ENCODE data around the gene ZDHHC14.
A peak's percentile ranks its signal among the peaks of the same experiment; 100 is the strongest.
"Not testable (repeated sequence)": the region's sequence is repeated elsewhere in the genome, so short reads cannot be mapped to it uniquely, and the experiment has no call there.

The ZDHHC14 gene

GRCh38 chr6:157408427-157408826 lies 27.4 kb downstream of the ZDHHC14 start:
- DNase-seq: not testable (repeated sequence)

GRCh38 chr6:157410045-157410444 lies 29.1 kb downstream of the ZDHHC14 start:
- DNase-seq: no peak

- no peak for DNase-seq
These were observed 30.4 kb downstream of the ZDHHC14 start for GRCh38 chr6:157411368-157411767.

DNA sequence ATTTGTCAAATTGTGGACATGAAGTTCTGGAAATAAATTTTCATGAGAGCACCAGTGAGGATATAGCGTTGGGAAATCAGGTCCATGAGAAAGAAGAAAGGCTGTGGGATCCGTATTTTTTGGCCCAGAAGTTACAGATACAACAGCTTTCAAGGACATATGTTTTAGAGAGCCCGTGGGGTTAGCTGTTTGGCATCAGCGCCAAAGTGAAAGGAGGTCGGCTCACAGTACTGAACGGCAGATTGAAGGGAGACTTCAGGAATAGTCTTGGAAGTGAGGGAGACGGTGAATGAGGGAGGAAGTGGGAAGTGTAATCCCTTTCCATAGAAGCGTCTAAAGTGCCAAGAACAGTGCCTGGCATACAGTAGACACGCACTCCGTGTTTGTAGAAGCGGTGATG lies 31.8 kb downstream of the ZDHHC14 start:
- no peak for DNase-seq

DNA sequence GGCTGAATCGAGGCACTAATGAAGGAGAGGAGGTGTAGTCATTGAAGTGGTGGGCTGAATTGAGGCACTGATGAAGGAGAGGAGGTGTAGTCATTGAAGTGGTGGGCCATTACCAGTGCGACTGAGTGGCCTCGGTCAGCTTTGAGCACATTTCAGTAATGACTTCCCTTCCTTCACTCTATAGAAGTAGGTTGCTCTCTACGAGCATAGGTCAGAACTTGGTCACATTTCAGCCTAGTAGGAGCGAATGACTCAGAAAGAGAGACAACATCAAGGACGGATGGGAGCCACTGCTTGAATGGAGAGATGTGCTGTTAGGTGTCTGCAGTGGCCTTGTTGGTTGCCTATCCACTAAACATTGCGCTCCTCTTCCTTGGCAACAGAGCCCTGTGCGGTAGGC lies 39.5 kb downstream of the ZDHHC14 start:
- DNase-seq: no peak

GRCh38 chr6:157424491-157425020 lies 43.6 kb downstream of the ZDHHC14 start:
- no peak for DNase-seq

GRCh38 chr6:157427969-157428368 lies 47.0 kb downstream of the ZDHHC14 start:
- DNase-seq: no peak

DNA sequence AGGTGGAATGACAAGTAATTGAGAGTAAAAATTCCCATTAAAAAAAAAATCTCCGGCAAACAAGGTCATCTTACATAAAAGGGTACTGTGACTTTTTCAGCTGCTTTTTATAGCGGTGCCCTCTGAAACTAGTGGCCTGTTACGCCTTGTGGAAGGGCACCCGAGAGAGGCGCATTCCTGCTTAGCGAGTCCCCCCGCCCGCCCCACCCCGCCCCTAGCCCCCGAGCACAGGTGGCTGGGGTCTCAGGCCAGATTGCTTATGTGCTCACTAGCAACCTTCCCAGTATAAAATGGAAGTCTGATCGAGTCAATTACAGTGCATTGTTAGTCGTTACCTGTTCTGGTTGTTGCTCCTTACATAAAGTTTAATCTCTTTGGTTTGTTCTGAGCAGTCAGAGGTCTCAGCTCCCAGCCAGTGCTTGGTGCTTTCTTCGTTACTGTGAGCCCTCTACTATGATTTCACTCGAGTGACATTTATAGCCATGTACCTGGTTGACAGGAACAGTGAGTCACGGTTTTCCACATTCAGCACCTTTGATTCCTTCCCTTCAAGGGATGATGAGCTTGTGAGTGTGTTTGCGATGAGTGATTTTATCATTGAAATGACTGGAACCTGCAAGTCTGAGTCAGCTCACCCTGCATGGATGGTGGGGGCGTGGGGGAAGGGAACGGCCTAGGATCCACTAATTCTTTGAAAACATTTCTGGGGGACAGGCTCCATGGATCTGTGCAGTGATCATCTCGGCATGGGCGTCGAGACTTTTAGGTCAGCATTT lies 47.6 kb downstream of the ZDHHC14 start:
- no peak for DNase-seq

- DNase-seq: no peak
These were observed 48.3 kb downstream of the ZDHHC14 start for GRCh38 chr6:157429248-157429647.

DNA sequence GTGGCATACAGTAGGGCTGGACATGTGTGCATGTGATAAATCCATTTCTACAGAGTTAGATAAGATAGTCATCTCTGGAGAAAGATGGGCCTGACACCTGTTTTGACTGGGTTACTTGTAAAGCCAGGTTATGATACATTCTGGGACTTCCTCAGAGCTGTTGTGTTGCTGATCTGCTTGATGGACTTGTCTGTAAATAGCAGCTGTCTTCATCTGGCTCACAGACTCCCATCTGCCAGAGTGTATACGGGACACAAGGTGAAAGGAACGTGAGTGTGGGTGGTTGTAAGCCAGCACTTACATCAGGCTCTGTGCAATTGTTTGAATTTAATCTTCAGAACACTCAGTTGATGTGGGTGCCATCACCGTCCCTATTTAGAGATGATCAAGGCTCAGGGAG lies 49.8 kb downstream of the ZDHHC14 start:
- peak in 1 of 2 experiments; percentile 2 for DNase-seq

DNA sequence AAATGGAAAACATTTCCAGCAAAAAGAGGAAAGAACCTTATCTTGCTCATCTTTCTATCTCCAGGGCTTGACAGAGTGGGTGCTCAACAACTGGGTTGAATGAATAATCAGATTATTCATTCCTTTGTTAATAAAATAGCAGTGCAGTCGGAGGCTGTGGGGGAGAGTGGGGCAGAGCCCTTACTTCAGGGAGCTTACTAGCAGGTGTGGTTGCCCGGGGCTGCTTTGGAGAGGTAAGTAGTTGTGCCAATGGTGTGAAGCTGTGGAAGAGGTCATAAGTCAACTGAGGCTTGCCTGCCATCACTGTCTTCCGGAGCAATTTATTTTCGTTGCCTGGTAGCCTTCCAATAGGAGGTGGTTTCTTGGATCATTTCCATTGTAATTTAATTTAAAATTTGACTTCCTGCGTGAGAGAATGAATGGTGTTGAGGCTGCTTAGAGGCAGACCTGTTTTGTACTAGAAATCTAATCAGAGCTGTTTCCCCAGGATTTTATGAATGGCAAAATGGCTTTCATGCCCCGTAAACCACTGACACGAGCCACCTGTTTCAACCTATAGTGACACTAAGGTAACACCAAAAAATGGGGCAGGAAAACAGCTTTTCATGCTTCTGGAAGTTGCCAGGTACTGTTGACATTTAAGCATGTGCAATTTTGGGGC lies 51.4 kb downstream of the ZDHHC14 start:
- no peak for DNase-seq

DNA sequence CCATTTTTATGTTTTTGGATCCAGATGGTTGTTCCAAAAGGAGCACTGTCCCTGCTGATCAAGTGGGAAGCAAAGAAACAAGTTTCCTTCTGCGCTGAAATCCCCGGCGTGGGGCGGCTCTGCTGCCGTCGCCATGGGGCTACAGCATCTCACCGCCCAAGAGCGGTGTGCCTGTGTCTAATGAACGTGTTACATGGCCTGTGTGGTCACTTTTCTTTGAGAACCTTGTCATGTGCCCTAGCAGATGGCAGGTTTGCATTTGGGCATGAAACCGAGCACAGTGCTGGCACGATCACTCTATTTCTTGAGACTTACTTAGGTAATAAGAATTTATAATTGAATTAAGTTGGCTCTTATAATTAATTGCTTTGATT lies 51.9 kb downstream of the ZDHHC14 start:
- DNase-seq: no peak

- no peak for DNase-seq
These were observed 52.7 kb downstream of the ZDHHC14 start for GRCh38 chr6:157433678-157434081.

GRCh38 chr6:157434349-157435033 lies 53.5 kb downstream of the ZDHHC14 start:
- DNase-seq: no peak

- DNase-seq: no peak
These were observed 55.4 kb downstream of the ZDHHC14 start for GRCh38 chr6:157436219-157436943.

GRCh38 chr6:157436944-157437336 lies 56.0 kb downstream of the ZDHHC14 start:
- no peak for DNase-seq

DNA sequence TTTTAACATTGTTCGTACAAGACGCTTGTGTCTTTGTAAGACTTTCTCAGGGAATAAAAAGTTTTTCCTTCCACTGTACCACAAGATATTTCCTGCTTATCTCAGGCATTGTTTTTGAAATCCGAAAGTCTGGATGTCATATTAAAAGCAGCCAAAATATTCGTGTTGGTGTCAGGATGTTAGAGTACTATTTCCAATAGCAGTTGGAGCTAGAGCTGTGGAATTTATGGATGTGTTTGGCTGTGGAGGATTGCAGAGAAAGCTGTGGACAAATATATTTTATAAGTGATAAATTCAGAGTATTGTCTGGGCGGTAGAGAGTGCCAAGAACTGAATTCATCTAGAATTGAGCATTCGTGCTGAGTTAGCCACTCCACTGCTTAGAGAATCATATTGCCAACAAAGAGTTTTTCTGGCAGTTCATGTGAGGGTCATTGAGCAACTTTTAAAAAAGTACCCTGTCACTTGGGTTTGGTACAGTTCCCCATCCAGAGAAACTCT lies 57.7 kb downstream of the ZDHHC14 start:
- no peak for DNase-seq

- no peak for DNase-seq
These were observed 59.2 kb downstream of the ZDHHC14 start for GRCh38 chr6:157440171-157440570.

DNA sequence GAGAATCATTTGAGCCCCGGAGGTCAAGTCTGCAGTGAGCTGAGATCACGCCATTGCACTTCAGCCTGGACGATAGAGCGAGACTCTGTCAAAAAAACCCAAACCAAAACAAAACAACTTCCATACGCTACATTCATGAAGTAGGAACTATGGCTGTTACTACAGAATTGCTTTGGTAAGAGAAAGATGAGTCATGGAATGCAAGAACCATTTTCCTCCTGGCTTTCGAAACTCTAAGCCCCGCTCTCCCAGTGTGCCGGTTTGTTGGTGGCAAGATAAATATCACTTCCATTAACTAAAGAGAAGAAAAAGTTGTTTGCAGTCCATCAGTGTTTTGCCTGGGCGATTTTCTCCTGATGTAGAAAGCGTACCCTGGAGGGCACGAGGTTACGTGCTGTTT lies 61.3 kb downstream of the ZDHHC14 start:
- no peak for DNase-seq

GRCh38 chr6:157443066-157443800 lies 62.2 kb downstream of the ZDHHC14 start:
- DNase-seq: no peak

DNA sequence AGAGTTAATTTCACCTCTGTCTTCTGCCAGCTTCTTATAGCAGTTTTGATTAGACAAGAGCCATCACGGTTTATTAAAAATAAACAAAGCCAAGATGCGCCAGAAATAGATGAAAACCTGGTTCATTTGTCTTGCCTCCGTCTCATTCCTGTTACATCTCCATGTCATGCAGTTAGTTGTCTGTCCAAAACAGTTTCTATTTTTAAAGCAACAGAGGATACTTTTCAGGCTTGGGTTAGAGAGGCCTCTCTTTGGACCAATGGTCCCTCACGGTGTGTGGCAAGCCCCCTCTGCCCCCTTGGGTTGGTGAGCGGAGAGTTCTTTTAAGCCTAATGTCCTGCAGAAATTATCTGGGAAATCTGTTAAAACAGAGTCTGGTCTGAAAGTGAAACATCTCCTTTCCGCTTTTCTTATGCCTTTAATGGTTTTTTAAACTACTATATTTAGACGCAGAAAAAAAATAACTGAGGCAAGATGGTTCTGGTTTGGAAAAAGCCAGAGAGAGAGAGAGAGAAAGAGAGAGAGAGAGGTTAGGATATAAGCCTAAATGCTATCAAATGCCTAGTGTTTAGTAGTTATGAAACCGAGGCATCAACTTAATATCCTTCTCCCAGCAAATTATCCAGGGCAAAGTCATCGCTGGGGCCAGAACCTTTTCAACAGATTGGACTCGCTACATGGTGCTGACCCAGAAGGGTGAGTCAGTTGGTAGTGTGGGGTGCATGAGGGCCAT lies 64.5 kb downstream of the ZDHHC14 start:
- no peak for DNase-seq

Measured in SHP77 (cell line).